NCI-H82 (cell line): ENCODE results near the gene ZNF205.
A peak's percentile ranks its signal among the peaks of the same experiment; 100 is the strongest.

Source experiments
- DNase-seq: peaks from one replicate; lab custom pipeline; 2025; lab: John Stamatoyannopoulos, UW

The ZNF205 gene

GRCh38 chr16:3101018-3101840 is 11.2 kb upstream of the ZNF205 start:
- DNase-seq: peak; percentile 68

GRCh38 chr16:3101841-3102470 is 10.4 kb upstream of the ZNF205 start:
- DNase-seq: no peak

- DNase-seq: peak; percentile 94
Observed at GRCh38 chr16:3106205-3106928, 6.0 kb upstream of the ZNF205 start.

- DNase-seq: no peak
Observed at GRCh38 chr16:3112881-3113574, 642 bp downstream of the ZNF205 start.

GRCh38 chr16:3113765-3114479 is 1.5 kb downstream of the ZNF205 start:
- no peak for DNase-seq

GRCh38 chr16:3115003-3115402 is 2.6 kb downstream of the ZNF205 start:
- no peak for DNase-seq

GRCh38 chr16:3115561-3115960 is 3.2 kb downstream of the ZNF205 start:
- DNase-seq: peak; percentile 40

GRCh38 chr16:3118204-3118790 is 5.9 kb downstream of the ZNF205 start:
- no peak for DNase-seq

- DNase-seq: no peak
Observed at GRCh38 chr16:3118846-3119245, 6.5 kb downstream of the ZNF205 start.

GRCh38 chr16:3119286-3119685 is 6.9 kb downstream of the ZNF205 start:
- DNase-seq: no peak

GRCh38 chr16:3119701-3120408 is 7.5 kb downstream of the ZNF205 start:
- no peak for DNase-seq

- no peak for DNase-seq
Observed at GRCh38 chr16:3120435-3120834, 8.0 kb downstream of the ZNF205 start.

- DNase-seq: no peak
Observed at GRCh38 chr16:3121851-3122467, 9.6 kb downstream of the ZNF205 start.

GRCh38 chr16:3122926-3123570 is 10.7 kb downstream of the ZNF205 start:
- no peak for DNase-seq

GRCh38 chr16:3123986-3124886 is 11.8 kb downstream of the ZNF205 start:
- peak; percentile 98 for DNase-seq

GRCh38 chr16:3127745-3128144 is 15.4 kb downstream of the ZNF205 start:
- no peak for DNase-seq

GRCh38 chr16:3129137-3130131 is 17.0 kb downstream of the ZNF205 start:
- DNase-seq: peak; percentile 90
